ENCODE data around the gene SHLD2. TPM values are rescaled to one million over a fixed set of nuclear protein-coding genes. Genes with fewer than 3 reads are reported as not detected.
"Not testable (repeated sequence)": the region's sequence is repeated elsewhere in the genome, so short reads cannot be mapped to it uniquely, and the experiment has no call there.

Gene SHLD2
- total and polyA plus RNA-seq, 8 donors, result 24.9 to 34.4 (median 30.9) TPM

DNA sequence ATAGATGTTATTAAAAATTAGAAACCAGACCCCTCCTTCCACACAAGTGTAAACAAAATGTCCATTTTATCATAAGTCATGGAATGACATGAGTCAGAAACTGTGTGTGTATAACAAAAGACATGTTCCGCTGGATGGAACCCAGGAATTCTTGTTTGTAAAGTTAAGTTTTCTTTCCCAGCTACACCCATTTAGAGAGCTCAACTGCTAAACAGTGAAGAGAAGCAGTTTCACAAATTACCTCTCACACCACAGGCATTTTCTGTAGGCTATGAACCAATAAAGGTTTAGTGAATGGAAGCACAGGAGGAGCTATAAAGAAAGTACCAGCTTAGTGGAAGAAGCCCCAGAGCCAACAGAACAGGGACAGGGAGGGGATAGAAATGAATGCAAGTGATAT is 12.8 kb upstream of the SHLD2 start:
- H3K4me1 ChIP-seq, result peaks cover 16 to 40% of the 10 kb centered on the region in 2 donors
- DNase-seq; H3K36me3 ChIP-seq; H3K27me3 ChIP-seq; H3K4me3 ChIP-seq; intact Hi-C loops (cut with DNase I); H3K9me3 ChIP-seq: not testable (repeated sequence)
- H3K27ac ChIP-seq, result peak overlapping the region; percentile 79 to 81
- peak; percentile 77 for ATAC-seq

DNA sequence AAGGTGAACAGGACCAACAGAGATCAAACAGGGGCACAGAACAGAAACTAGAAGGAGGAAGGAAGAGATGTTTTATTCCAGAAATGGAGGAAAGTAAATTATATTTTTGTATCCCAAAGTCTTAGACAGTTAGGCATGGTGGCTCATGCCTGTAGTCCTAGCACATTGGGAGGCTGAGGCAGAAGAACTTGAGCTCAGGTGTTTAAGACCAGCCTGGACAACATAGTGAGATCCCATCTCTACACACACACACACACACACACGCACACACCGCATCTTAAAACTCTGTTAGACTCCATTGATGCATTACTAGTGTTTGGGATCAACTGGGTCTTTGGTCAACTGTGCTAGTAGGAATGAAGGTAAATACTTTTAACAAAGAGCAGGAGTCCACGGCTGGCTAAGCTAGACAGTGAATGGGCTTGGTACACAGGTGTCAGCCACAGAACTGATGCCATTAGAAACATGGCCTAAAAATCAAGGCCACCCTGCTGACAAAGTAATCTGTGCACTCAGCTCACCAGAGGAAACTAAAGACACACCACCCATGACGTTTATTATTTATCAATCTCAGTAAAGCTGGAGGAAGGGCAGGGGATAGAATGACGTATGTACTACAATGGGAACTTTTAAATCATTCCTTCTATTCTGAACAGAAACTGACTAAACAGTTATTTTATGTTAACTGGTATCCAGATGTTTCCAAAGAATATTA is 11.3 kb upstream of the SHLD2 start:
- DNase-seq; H3K36me3 ChIP-seq; H3K9me3 ChIP-seq; H3K4me3 ChIP-seq; intact Hi-C loops (cut with DNase I); H3K27me3 ChIP-seq: not testable (repeated sequence)
- Histone ChIP-seq H3K4me1 (peaks cover 16 to 51% of the 10 kb centered on the region in 2 donors), H3K27ac (peak overlapping the region; percentile 79 to 81)
- ATAC-seq, result peak; percentile 58

DNA sequence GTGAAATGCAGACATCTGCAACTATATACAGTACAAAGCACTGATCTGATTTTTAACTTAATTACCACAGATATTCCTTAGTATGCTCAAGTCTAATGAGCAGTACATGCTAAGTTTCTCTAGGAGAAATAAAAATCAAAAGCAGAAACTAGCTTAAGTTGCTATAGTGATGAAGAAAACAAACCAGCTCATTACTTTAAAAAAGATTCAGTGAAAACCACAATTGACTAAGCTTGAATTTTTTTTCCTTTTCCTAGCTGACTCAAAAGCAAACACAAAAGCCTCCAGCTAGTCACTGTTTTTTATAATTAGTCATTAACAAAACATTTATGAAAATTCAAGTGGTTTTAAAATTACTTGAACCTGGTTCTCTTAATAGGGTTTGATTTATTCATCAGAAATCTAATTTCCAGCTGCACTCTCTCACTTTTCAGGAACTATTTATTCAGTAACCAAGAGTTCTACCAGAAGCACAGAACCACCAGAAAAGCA is 10.7 kb upstream of the SHLD2 start:
- Histone ChIP-seq H3K4me1 (peaks cover 16 to 56% of the 10 kb centered on the region in 2 donors), H3K27ac (peak overlapping the region; percentile 79 to 81)
- DNase-seq; H3K27me3 ChIP-seq; intact Hi-C loops (cut with DNase I); H3K36me3 ChIP-seq; H3K4me3 ChIP-seq; H3K9me3 ChIP-seq: not testable (repeated sequence)
- ATAC-seq, result peak; percentile 57

DNA sequence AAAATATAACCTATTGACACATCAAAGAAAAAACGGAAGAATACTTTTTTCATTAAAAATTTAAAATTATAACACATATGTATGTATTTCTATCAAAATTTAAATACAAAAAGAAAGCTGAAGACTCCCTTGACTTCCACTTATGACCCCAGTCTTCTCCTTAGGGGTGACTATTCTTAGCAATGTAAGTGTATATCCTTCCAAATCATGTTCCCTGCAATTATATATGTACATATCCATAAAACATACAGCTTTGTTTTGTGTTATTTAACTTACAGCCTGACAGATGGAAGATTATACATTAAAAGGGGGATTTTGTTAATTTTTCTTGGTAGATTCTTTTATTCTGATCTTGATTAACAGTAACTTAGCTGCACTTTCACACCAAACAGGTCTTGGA is 9.5 kb upstream of the SHLD2 start:
- intact Hi-C loops (cut with DNase I), result no loop called here

DNA sequence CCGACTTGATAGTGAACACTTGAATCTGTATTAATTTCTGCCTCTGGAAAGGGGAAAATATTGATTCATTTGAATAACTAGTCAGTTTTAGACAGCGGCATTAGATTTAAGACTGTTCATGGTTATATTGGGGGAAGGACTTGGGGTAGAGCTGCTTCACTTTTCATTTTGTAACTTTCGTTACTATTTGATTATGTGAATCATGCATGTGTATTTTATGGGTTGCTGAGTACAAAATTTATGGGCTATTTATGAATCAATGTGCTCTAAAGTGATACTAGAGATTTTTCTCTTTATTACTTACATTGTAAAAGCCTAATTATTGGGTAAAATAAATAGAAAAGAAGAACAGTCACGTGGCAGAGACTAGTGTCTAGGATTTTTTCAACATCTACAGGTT is 5.3 kb upstream of the SHLD2 start:
- peaks cover 10 to 70% of the 10 kb centered on the region in 2 donors for H3K4me1 ChIP-seq
- intact Hi-C loops (cut with DNase I), result no loop called here

More for the DNA sequence above, 9.5 kb upstream of the SHLD2 start:
- Histone ChIP-seq H3K36me3 (peaks cover 0 to 6% of the 10 kb centered on the region in 2 donors), H3K4me1 (peaks cover 16 to 65% of the 10 kb centered on the region in 2 donors), H3K4me3 (no peak overlapping the region), H3K27me3 (no peaks in the 10 kb centered on the region), H3K27ac (no peak overlapping the region), H3K9me3 (no peaks in the 10 kb centered on the region)
- TF ChIP-seq, protein P1, sequence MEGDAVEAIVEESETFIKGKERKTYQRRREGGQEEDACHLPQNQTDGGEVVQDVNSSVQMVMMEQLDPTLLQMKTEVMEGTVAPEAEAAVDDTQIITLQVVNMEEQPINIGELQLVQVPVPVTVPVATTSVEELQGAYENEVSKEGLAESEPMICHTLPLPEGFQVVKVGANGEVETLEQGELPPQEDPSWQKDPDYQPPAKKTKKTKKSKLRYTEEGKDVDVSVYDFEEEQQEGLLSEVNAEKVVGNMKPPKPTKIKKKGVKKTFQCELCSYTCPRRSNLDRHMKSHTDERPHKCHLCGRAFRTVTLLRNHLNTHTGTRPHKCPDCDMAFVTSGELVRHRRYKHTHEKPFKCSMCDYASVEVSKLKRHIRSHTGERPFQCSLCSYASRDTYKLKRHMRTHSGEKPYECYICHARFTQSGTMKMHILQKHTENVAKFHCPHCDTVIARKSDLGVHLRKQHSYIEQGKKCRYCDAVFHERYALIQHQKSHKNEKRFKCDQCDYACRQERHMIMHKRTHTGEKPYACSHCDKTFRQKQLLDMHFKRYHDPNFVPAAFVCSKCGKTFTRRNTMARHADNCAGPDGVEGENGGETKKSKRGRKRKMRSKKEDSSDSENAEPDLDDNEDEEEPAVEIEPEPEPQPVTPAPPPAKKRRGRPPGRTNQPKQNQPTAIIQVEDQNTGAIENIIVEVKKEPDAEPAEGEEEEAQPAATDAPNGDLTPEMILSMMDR (IDR thresholded peaks at IDR 0.05), result no peak
- DNase-seq, result no peak
- ATAC-seq, result no peak

DNA sequence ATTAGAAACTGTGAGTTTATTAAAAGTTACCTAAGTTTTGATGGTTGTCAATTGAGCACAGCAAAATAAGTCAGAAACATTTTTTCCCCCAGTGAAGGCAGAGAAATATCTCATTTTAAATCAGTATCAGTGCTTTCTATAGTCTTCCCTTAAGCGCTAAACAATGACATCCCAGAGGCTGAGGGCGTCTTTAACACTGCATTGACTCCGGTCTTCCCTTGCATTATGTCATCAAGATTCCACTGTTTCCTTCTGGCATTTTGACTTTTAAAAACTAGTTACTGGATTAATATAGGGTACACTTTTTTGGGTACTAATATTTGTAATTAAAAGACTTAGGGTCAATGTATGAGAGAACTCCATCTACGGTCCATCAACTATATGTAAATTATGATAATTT is 4.2 kb upstream of the SHLD2 start:
- H3K4me3 ChIP-seq, result no peak overlapping the region
- TF ChIP-seq, protein P1 (IDR thresholded peaks at IDR 0.05), result no peak
- peaks cover 6 to 64% of the 10 kb centered on the region in 2 donors for H3K4me1 ChIP-seq
- no peaks in the 10 kb centered on the region for H3K9me3 ChIP-seq
- H3K36me3 ChIP-seq, result peaks cover 0 to 6% of the 10 kb centered on the region in 2 donors
- H3K27me3 ChIP-seq, result no peaks in the 10 kb centered on the region
- no peak overlapping the region for H3K27ac ChIP-seq
- DNase-seq, result no peak
- intact Hi-C loops (cut with DNase I), result no loop called here
- no peak for ATAC-seq

More for the DNA sequence above, 5.3 kb upstream of the SHLD2 start:
- TF ChIP-seq, protein P1 (IDR thresholded peaks at IDR 0.05), result no peak
- ATAC-seq (no peak), DNase-seq (no peak)
- Histone ChIP-seq H3K27ac (no peak overlapping the region), H3K9me3 (no peaks in the 10 kb centered on the region), H3K36me3 (peaks cover 0 to 6% of the 10 kb centered on the region in 2 donors), H3K27me3 (no peaks in the 10 kb centered on the region), H3K4me3 (no peak overlapping the region)

Data from left lung (tissue), 10 donors.